A549 treated with CORT108297 at 1 μM for 4 hours (cell line): ENCODE measurements around the gene HADH. TPM values are rescaled to one million over a fixed set of nuclear protein-coding genes. Genes with fewer than 3 reads are reported as not detected.

Source experiments
- total RNA-seq: library from RNA; stranded (reverse); fragments of 200-300 nt; extraction: Qiagen RNA extraction; gene quantifications from 5 replicates; pipeline ENCODE4 v1.2.3, GENCODE V29; 2022

The HADH gene
- 22.1 to 25.1 TPM (median 24.6 TPM) in 5 replicates for total RNA-seq

GRCh38 chr4:107989537-107990386, at the start of gene HADH:
HADH (plus strand) TSS chr4:107989889; CDS start chr4:107989933, 44 bp downstream.

Other genes with a start within 250 kb of the HADH start
- gene SGMS2, start 165.0 kb upstream of the HADH start, total RNA-seq: 16.7 to 23.9 TPM (median 20.7 TPM) in 5 replicates
- gene CYP2U1, start 58.3 kb upstream of the HADH start, total RNA-seq: 1.3 to 2.0 TPM (median 1.7 TPM) in 5 replicates
- 0.17 TPM in 1 of 5 replicates, not detected in the others for gene LEF1, start 179.0 kb downstream of the HADH start, total RNA-seq